ENCODE data around the gene ELAVL4.

Gene ELAVL4

GRCh38 chr1:50243939-50244338 lies 135.2 kb downstream of the ELAVL4 start:
- TF ChIP-seq USF1 (IDR thresholded peaks at IDR 0.05) (no peak), FOXM1 (IDR thresholded peaks at IDR 0.05; ENCODE audit: borderline replicate concordance, low read depth) (no peak), EP300 (IDR thresholded peaks at IDR 0.05; ENCODE audit: borderline replicate concordance) (no peak), CEBPB (IDR thresholded peaks at IDR 0.05) (no peak), NFIC (IDR thresholded peaks at IDR 0.05) (no peak), RAD21 (IDR thresholded peaks at IDR 0.05; ENCODE audit: low read depth) (no peak)

- TF ChIP-seq TEAD4 (IDR thresholded peaks at IDR 0.05), result no peak
- no peak for TF ChIP-seq FOXM1 (IDR thresholded peaks at IDR 0.05; ENCODE audit: borderline replicate concordance, low read depth)
- TF ChIP-seq MAX (IDR thresholded peaks at IDR 0.05), result no peak
- TF ChIP-seq USF1 (IDR thresholded peaks at IDR 0.05), result no peak
- TF ChIP-seq TAF1 (IDR thresholded peaks at IDR 0.05; ENCODE audit: low read depth), result no peak
- TF ChIP-seq CREB1 (IDR thresholded peaks at IDR 0.05; ENCODE audit: low read depth), result no peak
- TF ChIP-seq CEBPB (IDR thresholded peaks at IDR 0.05), result no peak
- TF ChIP-seq NFIC (IDR thresholded peaks at IDR 0.05), result no peak
- TF ChIP-seq EGR1 (IDR thresholded peaks at IDR 0.05), result no peak
These were observed 138.1 kb downstream of the ELAVL4 start for GRCh38 chr1:50246869-50247268.

- TF ChIP-seq TCF12 (IDR thresholded peaks at IDR 0.05; ENCODE audit: low read depth) (no peak), MAX (IDR thresholded peaks at IDR 0.05) (no peak), TAF1 (IDR thresholded peaks at IDR 0.05; ENCODE audit: low read depth) (no peak), CEBPB (IDR thresholded peaks at IDR 0.05) (no peak), FOXM1 (IDR thresholded peaks at IDR 0.05; ENCODE audit: borderline replicate concordance, low read depth) (no peak), YY1 (IDR thresholded peaks at IDR 0.05; ENCODE audit: low read depth) (no peak), USF1 (IDR thresholded peaks at IDR 0.05) (no peak), TEAD4 (IDR thresholded peaks at IDR 0.05) (no peak), NFIC (IDR thresholded peaks at IDR 0.05) (no peak), EP300 (IDR thresholded peaks at IDR 0.05; ENCODE audit: borderline replicate concordance) (no peak), EGR1 (IDR thresholded peaks at IDR 0.05) (no peak)
These were observed 143.0 kb downstream of the ELAVL4 start for GRCh38 chr1:50251702-50252101.

GRCh38 chr1:50252196-50252595 lies 143.5 kb downstream of the ELAVL4 start:
- TF ChIP-seq FOXM1 (IDR thresholded peaks at IDR 0.05; ENCODE audit: borderline replicate concordance, low read depth) (no peak), TAF1 (IDR thresholded peaks at IDR 0.05; ENCODE audit: low read depth) (no peak), REST (IDR thresholded peaks at IDR 0.05; ENCODE audit: low read depth) (no peak), CEBPB (IDR thresholded peaks at IDR 0.05) (no peak), YY1 (IDR thresholded peaks at IDR 0.05; ENCODE audit: low read depth) (no peak), EGR1 (IDR thresholded peaks at IDR 0.05) (no peak), MAX (IDR thresholded peaks at IDR 0.05) (no peak), TCF12 (IDR thresholded peaks at IDR 0.05; ENCODE audit: low read depth) (no peak), USF1 (IDR thresholded peaks at IDR 0.05) (no peak), EP300 (IDR thresholded peaks at IDR 0.05; ENCODE audit: borderline replicate concordance) (no peak), RAD21 (IDR thresholded peaks at IDR 0.05; ENCODE audit: low read depth) (no peak), NFIC (IDR thresholded peaks at IDR 0.05) (no peak), CREB1 (IDR thresholded peaks at IDR 0.05; ENCODE audit: low read depth) (no peak)

All from Ishikawa (cell line).